ENCODE data around the gene KPNA5. TPM values are rescaled to one million over a fixed set of nuclear protein-coding genes. Genes with fewer than 3 reads are reported as not detected.

The KPNA5 gene
- total RNA-seq (2021) = 8.0 and 10.5 TPM in 2 replicates
- long read RNA-seq, full-length matches to known transcripts = 17 of 29 reads
- long read RNA-seq, partial matches to known transcripts = 4 of 29 reads
- long read RNA-seq, other reads (novel, unspliced or antisense) = 8 of 29 reads

DNA sequence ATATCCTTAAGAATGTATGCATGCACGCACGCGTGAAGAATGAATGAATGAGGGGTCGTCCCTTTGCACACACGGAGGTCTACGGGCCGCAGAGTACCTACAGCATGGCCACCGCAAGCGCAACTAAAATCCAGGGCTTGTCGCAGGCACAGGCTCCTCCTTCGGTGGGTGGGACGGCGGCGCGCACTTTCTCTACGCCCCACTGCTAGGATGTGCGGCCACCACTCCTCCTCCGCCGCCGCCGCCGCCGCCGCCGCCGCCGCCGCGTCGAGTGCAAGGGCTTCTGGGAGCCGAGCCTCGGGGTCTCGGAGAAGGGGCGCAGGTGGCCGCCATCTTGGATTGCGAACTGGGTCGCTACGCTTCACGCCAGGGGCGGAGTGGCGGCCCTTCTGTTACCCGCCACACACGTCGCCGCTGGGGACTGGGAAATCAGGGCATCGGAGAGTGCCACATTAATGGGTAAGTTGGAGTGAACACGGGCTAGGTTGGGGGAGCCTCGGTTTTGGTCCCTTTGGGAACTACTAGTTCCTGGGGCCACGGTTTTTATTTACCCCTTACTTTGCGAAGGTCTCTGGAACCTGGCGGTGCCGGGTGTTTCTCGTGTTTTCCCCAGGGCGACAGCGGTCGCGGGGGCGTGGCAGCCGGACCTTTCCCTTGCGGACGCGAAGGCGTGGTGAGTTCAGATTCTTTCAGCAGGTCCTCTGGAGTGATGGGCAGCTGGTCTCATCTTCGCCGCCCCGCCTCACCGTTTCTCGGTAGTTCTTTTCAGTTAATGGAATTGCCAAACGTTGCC, at the start of gene KPNA5:
Gene KPNA5 (plus strand): TSS at position 332 of the 793 bp plus-strand sequence. CDS start 124 bp downstream, at position 456.
- Histone ChIP-seq H3K79me1 (ENCODE audit: insufficient read depth, low read depth, low read length, poor library complexity, severe bottlenecking) (no peaks in the 10 kb centered on the region), H3K27ac (ENCODE audit: insufficient read length, low read depth, low read length) (peak within 1 kb of the TSS; percentile 90), H3K79me2 (ENCODE audit: insufficient read depth, low read length) (peaks cover 11% of the 10 kb centered on the region; the same call in 1 of the 2 replicates), H3K14ac (ENCODE audit: insufficient read depth, low read length) (peak within 1 kb of the TSS; percentile 89), H3K4me2 (ENCODE audit: insufficient read depth, insufficient read length, low read length) (peak within 1 kb of the TSS; percentile 91), H3K23me2 (ENCODE audit: insufficient read length, low read depth, low read length, poor library complexity, severe bottlenecking) (peaks cover 7% of the 10 kb centered on the region), H3K9me3 (ENCODE audit: control insufficient read depth, low read depth, low read length) (no peaks in the 10 kb centered on the region), H2AFZ (ENCODE audit: low read length) (peak within 1 kb of the TSS; percentile 98), H3K27me3 (ENCODE audit: insufficient read depth, low read length) (no peaks in the 10 kb centered on the region), H3K23ac (ENCODE audit: insufficient read length, low read depth, low read length) (no peak within 1 kb of the TSS), H2BK120ac (ENCODE audit: low read depth, low read length, poor library complexity, severe bottlenecking) (no peak within 1 kb of the TSS), H3K9ac (ENCODE audit: extremely low read depth, insufficient read length, low read length) (peak within 1 kb of the TSS; percentile 94), H4K8ac (replicated peaks; ENCODE audit: insufficient read length, low read depth, low read length) (no peak within 1 kb of the TSS), H4K91ac (ENCODE audit: insufficient read length, low read depth, low read length) (peak within 1 kb of the TSS; percentile 53), H3K4me1 (ENCODE audit: insufficient read depth, low read length) (no peaks in the 10 kb centered on the region), H3K4ac (ENCODE audit: low read depth, low read length) (no peak within 1 kb of the TSS; the same call in 1 of the 2 replicates), H3K18ac (ENCODE audit: insufficient read length, low read depth, low read length) (peak within 1 kb of the TSS; percentile 93), H3T11ph (ENCODE audit: low read length) (no peak within 1 kb of the TSS), H4K5ac (ENCODE audit: insufficient read length, low read depth, low read length) (peak within 1 kb of the TSS; percentile 91), H2BK12ac (ENCODE audit: insufficient read length, low read depth, low read length) (no peak within 1 kb of the TSS), H4K20me1 (ENCODE audit: control insufficient read depth, insufficient read depth, insufficient read length) (no peaks in the 10 kb centered on the region), H2BK20ac (ENCODE audit: low read depth, low read length, poor library complexity, severe bottlenecking) (no peak within 1 kb of the TSS), H2BK5ac (ENCODE audit: insufficient read length, low read length) (peak within 1 kb of the TSS; percentile 71), H2BK15ac (ENCODE audit: low read depth, low read length) (peak within 1 kb of the TSS; percentile 52; the same call in 1 of the 2 replicates), H2AK5ac (ENCODE audit: insufficient read length, low read length) (no peak within 1 kb of the TSS), H3K56ac (ENCODE audit: insufficient read length, low read depth, low read length) (peak within 1 kb of the TSS; percentile 70)
- peak; percentile 96 for DNase-seq
- TF ChIP-seq, protein P1, sequence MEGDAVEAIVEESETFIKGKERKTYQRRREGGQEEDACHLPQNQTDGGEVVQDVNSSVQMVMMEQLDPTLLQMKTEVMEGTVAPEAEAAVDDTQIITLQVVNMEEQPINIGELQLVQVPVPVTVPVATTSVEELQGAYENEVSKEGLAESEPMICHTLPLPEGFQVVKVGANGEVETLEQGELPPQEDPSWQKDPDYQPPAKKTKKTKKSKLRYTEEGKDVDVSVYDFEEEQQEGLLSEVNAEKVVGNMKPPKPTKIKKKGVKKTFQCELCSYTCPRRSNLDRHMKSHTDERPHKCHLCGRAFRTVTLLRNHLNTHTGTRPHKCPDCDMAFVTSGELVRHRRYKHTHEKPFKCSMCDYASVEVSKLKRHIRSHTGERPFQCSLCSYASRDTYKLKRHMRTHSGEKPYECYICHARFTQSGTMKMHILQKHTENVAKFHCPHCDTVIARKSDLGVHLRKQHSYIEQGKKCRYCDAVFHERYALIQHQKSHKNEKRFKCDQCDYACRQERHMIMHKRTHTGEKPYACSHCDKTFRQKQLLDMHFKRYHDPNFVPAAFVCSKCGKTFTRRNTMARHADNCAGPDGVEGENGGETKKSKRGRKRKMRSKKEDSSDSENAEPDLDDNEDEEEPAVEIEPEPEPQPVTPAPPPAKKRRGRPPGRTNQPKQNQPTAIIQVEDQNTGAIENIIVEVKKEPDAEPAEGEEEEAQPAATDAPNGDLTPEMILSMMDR (conservative IDR thresholded peaks at IDR 0.05) = no peak
- Mint-ChIP-seq H3K9me3 (no peaks in the 10 kb centered on the region), H3K27ac (peak within 1 kb of the TSS; percentile 99 to 100 (median 99)), H3K27me3 (ENCODE audit: low read depth) (no peaks in the 10 kb centered on the region; the same call in 1 of the 2 replicates), H3K4me1 (peaks cover 4 to 12% of the 10 kb centered on the region in 2 experiments), H3K4me3 (peak within 1 kb of the TSS; percentile 95 to 97), H3K36me3 (ENCODE audit: insufficient read depth in 1 of 3, low read depth in 3 of 3) (peaks cover 12 to 18% (median 17%) of the 10 kb centered on the region in 3 experiments; a peak in 5 of 7 replicates)
- no CpG with 5 or more reads among the region's 69 CpGs for WGBS (ENCODE audit: extremely low coverage, insufficient read length, low lambda C conversion rate)

Measured in H9 (cell line).